CD4-positive, alpha-beta T cell (primary cell): Measurements from ENCODE around the gene TTYH3. TPM values are rescaled to one million over a fixed set of nuclear protein-coding genes. Genes with fewer than 3 reads are reported as not detected.

Experiments used
- ATAC-seq: fragments of 200-7000 bp; cut with Tn5 transposase; one replicate; pipeline ENCODE4 v1.10.0; 2022; ENCODE audit warnings: mild to moderate bottlenecking; ENCODE audit not compliant: poor library complexity
- CTCF ChIA-PET: fragments of 350-600 bp; sonication (Branson Sonifier 250); formaldehyde crosslinking; loops from one replicate; lab custom pipeline; 2021; ENCODE audit warnings: antibody characterized with exemption, inconsistent platforms; lab: Charles Lee
- POLR2A ChIA-PET: fragments of 350-600 bp; sonication (Branson Sonifier 250); formaldehyde crosslinking; loops from one replicate; lab custom pipeline; 2021; ENCODE audit warnings: antibody characterized with exemption, inconsistent platforms; lab: Charles Lee
- DNase-seq, 14 experiments: peaks; one replicate each; pipeline ENCODE4 v3.0.0-alpha.2; 2013 to 2020; ENCODE audit warnings: mixed read lengths in 2 of 14
- H3K27ac ChIP-seq, 2 donors: one replicate each; pipeline versions ENCODE4 v1.5.1 to v1.7.0; 2013; ENCODE audit warnings: low read length in 2 of 2, low read depth in 1 of 2, mild to moderate bottlenecking in 1 of 2
- H3K27me3 ChIP-seq, 2 experiments: 1 replicate in 1 of 2; 2 replicates in 1 of 2; pipeline versions ENCODE4 v1.6.1 to v1.7.0; 2013; ENCODE audit warnings: low read length in 2 of 2, control low read depth in 1 of 2, mild to moderate bottlenecking in 1 of 2, moderate library complexity in 1 of 2; ENCODE audit not compliant: insufficient read depth in 2 of 2, control insufficient read depth in 1 of 2
- H3K36me3 ChIP-seq: one replicate; pipeline ENCODE4 v1.6.1; 2013; ENCODE audit warnings: low read length, control low read depth; ENCODE audit not compliant: insufficient read depth
- H3K4me1 ChIP-seq: one replicate; pipeline ENCODE4 v1.6.1; 2013; ENCODE audit warnings: low read length, control low read depth; ENCODE audit not compliant: insufficient read depth
- H3K4me3 ChIP-seq: one replicate; pipeline ENCODE4 v1.5.1; 2013; ENCODE audit warnings: mild to moderate bottlenecking, low read length, moderate library complexity
- H3K9me3 ChIP-seq, 2 experiments: 1 replicate in 1 of 2; 2 replicates in 1 of 2; pipeline versions ENCODE4 v1.6.1 to v1.7.0; 2013; ENCODE audit warnings: low read length in 2 of 2, mild to moderate bottlenecking in 2 of 2, control low read depth in 1 of 2, moderate library complexity in 1 of 2; ENCODE audit not compliant: control insufficient read depth in 1 of 2, insufficient read depth in 1 of 2
- H3K27ac Mint-ChIP-seq: one replicate; pipeline ENCODE4 v1.8.0; 2020; ENCODE audit warnings: mixed read lengths
- H3K27me3 Mint-ChIP-seq: one replicate; pipeline ENCODE4 v1.8.0; 2021; ENCODE audit warnings: mixed read lengths
- H3K36me3 Mint-ChIP-seq: one replicate; pipeline ENCODE4 v1.8.0; 2021; ENCODE audit warnings: low read depth, mixed read lengths
- H3K4me1 Mint-ChIP-seq: one replicate; pipeline ENCODE4 v1.8.0; 2021; ENCODE audit warnings: low read depth, mixed read lengths
- H3K4me3 Mint-ChIP-seq: one replicate; pipeline ENCODE4 v1.8.0; 2020; ENCODE audit warnings: mild to moderate bottlenecking, mixed read lengths
- H3K9me3 Mint-ChIP-seq: one replicate; pipeline ENCODE4 v1.8.0; 2020; ENCODE audit warnings: mixed read lengths
- intact Hi-C, 2 experiments: fragments of 100-400 bp; cut with DNase I in 1 of 2; cut with micrococcal nuclease in 1 of 2; formaldehyde crosslinking; loops; one replicate each; pipeline versions ENCODE4 v1.15.1 to v1.9.0; 2023 to 2025; cut with DNase I, micrococcal nuclease
- total RNA-seq, 174 experiments: library from RNA in 2 of 174; stranded (reverse) in 2 of 174; gene quantifications; one replicate each; pipeline ENCODE4 v1.2.3 and lab custom pipeline; 2021 to 2026
- TF ChIP-seq, protein P1 (sequence below): fragments of 200-600 bp; IDR thresholded peaks from one replicate; pipeline ENCODE4 v1.8.0; 2022; ENCODE audit warnings: antibody characterized with exemption, mild to moderate bottlenecking

The TTYH3 gene
- total RNA-seq, 2 experiments from 2014 or later: 7.9 to 9.3 TPM

- ATAC-seq: no peak
- Mint-ChIP-seq H3K4me3 (no peak overlapping the region), H3K4me1 (no peaks in the 10 kb centered on the region), H3K27ac (no peak overlapping the region), H3K36me3 (no peaks in the 10 kb centered on the region), H3K27me3 (no peaks in the 10 kb centered on the region), H3K9me3 (no peaks in the 10 kb centered on the region)
- Histone ChIP-seq H3K27me3 (no peaks in the 10 kb centered on the region), H3K27ac (no peak overlapping the region), H3K4me3 (no peak overlapping the region), H3K9me3 (no peaks in the 10 kb centered on the region), H3K36me3 (no peaks in the 10 kb centered on the region), H3K4me1 (no peaks in the 10 kb centered on the region)
- intact Hi-C loops: no loop called here
- DNase-seq: no peak
- ChIA-PET POLR2A (no interaction called here), CTCF (interaction anchor here (0.9 kb wide), 1 partner anchor 15 kb away, joined by 3 read pairs; no protein-coding TSS in a partner anchor)
- TF ChIP-seq, protein P1, sequence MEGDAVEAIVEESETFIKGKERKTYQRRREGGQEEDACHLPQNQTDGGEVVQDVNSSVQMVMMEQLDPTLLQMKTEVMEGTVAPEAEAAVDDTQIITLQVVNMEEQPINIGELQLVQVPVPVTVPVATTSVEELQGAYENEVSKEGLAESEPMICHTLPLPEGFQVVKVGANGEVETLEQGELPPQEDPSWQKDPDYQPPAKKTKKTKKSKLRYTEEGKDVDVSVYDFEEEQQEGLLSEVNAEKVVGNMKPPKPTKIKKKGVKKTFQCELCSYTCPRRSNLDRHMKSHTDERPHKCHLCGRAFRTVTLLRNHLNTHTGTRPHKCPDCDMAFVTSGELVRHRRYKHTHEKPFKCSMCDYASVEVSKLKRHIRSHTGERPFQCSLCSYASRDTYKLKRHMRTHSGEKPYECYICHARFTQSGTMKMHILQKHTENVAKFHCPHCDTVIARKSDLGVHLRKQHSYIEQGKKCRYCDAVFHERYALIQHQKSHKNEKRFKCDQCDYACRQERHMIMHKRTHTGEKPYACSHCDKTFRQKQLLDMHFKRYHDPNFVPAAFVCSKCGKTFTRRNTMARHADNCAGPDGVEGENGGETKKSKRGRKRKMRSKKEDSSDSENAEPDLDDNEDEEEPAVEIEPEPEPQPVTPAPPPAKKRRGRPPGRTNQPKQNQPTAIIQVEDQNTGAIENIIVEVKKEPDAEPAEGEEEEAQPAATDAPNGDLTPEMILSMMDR: no peak
Observed at GRCh38 chr7:2624293-2624886, 7.4 kb upstream of the TTYH3 start.

DNA sequence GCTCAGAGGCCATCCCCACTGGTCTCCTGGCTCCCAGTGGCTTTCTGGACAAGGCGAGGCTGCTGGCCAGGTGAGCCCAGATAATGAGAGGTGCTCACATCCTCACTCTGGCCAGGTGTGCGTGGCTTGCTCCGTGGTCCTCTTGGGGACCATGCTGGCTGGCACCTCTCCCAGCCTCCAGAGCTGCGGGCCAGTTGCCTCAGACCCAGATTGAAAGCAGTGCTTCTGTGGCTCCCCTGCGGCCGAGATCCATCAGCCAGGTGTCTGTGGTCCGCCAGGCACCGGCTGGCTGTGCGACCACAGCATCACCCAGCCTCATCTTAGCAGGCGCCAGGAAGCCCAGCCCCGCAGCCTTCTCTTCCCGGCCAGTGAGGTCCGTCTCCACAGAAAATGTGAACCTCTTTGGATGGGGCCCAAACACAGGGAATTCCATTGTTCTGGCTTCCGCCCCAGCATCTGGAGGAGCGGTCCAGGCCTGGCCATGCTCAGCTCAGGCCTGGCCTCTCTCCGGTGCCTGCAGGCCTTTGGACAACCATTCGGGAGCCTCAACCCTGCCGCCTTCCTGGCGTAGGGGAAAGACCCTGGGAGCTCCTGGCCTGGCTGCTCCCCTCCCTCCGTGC is 5.2 kb upstream of the TTYH3 start:
- H3K4me1 ChIP-seq: peaks cover 6% of the 10 kb centered on the region
- H3K27me3 Mint-ChIP-seq: no peaks in the 10 kb centered on the region
- no peak for ATAC-seq
- no peak overlapping the region for H3K4me3 ChIP-seq
- TF ChIP-seq, protein P1: no peak
- no peak for DNase-seq
- no peaks in the 10 kb centered on the region for H3K27me3 ChIP-seq
- H3K4me1 Mint-ChIP-seq: peaks cover 7% of the 10 kb centered on the region
- H3K27ac Mint-ChIP-seq: no peak overlapping the region
- intact Hi-C loops: no loop called here
- POLR2A ChIA-PET: no interaction called here
- no peaks in the 10 kb centered on the region for H3K36me3 ChIP-seq
- CTCF ChIA-PET: no interaction called here
- no peaks in the 10 kb centered on the region for H3K36me3 Mint-ChIP-seq
- no peak overlapping the region for H3K27ac ChIP-seq
- H3K4me3 Mint-ChIP-seq: no peak overlapping the region
- no peaks in the 10 kb centered on the region for H3K9me3 Mint-ChIP-seq
- no peaks in the 10 kb centered on the region for H3K9me3 ChIP-seq

DNA sequence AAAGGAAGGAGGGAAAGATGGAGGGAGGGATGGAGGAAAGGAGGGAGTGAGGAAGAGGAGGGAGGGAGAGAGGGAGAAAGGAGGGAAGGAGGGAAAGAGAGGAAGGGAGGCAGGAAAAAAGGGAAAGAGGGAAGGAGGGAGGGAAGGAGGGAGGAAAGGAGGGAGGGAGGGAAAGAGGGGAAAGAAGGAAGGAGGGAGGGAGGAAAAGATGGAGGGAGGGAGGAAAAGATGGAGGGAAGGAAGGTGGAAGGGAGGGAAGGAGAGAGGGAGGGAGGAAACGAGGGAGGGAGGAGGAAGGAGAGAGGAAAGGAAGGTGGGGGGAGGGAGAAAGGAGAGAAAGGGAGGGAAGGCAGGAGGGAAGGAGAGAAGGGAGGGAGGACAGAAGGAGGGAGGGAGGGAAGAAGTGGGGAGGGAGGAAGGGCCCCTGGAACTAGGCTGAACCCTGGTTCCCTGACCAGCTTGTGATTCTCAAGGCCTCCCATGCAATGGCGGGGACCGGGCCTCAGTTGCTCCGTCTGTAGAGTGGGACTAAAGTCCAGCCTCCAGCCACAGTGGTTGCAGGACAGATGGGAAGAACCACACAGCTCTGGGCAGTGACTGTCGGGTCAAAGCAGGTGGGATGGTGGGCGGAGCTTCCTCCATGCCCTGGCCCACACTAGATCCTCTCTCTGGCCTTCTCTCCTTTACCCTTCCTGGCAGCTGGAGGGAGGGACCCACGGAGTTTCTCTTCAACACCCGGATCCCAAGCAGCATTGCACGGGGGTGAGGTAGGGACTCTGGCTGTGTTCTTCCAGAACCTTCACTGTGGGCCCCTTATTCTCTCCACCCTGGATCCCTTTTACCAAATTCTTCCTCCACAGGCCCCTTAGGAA is 4.3 kb upstream of the TTYH3 start:
- Mint-ChIP-seq H3K4me3 (no peak overlapping the region), H3K9me3 (no peaks in the 10 kb centered on the region), H3K36me3 (no peaks in the 10 kb centered on the region), H3K4me1 (peaks cover 8% of the 10 kb centered on the region), H3K27me3 (no peaks in the 10 kb centered on the region), H3K27ac (no peak overlapping the region)
- ChIA-PET CTCF (no interaction called here), POLR2A (no interaction called here)
- DNase-seq: no peak
- TF ChIP-seq, protein P1: no peak
- H3K4me1 ChIP-seq: peaks cover 11% of the 10 kb centered on the region
- no peak overlapping the region for H3K4me3 ChIP-seq
- H3K27me3 ChIP-seq: no peaks in the 10 kb centered on the region
- intact Hi-C loops: no loop called here
- no peak for ATAC-seq
- H3K27ac ChIP-seq: no peak overlapping the region
- H3K9me3 ChIP-seq: no peaks in the 10 kb centered on the region
- no peaks in the 10 kb centered on the region for H3K36me3 ChIP-seq
